ENCODE results near the gene PUM2. TPM values are rescaled to one million over a fixed set of nuclear protein-coding genes. Genes with fewer than 3 reads are reported as not detected.

PUM2 gene
- total and polyA plus RNA-seq, 12 donors: 12.4 to 79.1 (median 67.6) TPM

DNA sequence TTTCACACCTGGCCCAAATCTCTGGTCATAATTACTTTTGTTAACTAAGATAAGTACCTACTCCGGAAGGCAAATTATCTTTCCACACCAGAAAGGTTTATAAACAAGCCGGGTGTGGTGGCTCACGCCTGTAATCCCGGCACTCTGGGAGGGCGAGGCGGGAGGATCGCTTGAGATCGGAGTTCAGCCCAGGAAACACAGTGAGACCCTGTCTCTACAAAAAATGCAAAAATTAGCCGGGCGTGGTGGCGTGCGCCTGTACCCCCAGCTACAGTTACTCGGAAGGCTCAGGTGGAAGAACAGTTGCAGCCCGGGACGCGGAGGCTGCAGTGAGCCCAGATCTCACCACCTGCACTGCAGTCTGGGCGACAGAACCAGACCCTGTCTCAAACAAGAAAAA is 2.1 kb downstream of the PUM2 start:
- H3K27me3 ChIP-seq: no peaks in the 10 kb centered on the region
- TF ChIP-seq, protein P1, sequence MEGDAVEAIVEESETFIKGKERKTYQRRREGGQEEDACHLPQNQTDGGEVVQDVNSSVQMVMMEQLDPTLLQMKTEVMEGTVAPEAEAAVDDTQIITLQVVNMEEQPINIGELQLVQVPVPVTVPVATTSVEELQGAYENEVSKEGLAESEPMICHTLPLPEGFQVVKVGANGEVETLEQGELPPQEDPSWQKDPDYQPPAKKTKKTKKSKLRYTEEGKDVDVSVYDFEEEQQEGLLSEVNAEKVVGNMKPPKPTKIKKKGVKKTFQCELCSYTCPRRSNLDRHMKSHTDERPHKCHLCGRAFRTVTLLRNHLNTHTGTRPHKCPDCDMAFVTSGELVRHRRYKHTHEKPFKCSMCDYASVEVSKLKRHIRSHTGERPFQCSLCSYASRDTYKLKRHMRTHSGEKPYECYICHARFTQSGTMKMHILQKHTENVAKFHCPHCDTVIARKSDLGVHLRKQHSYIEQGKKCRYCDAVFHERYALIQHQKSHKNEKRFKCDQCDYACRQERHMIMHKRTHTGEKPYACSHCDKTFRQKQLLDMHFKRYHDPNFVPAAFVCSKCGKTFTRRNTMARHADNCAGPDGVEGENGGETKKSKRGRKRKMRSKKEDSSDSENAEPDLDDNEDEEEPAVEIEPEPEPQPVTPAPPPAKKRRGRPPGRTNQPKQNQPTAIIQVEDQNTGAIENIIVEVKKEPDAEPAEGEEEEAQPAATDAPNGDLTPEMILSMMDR (IDR thresholded peaks at IDR 0.05): no peak
- no peak overlapping the region for H3K27ac ChIP-seq
- peak overlapping the region in 7 of 10 donors; percentile 2 to 91 (median 87) for H3K4me3 ChIP-seq
- DNase-seq: no peak
- peaks cover 0 to 4% (median 0%) of the 10 kb centered on the region in 9 donors for H3K36me3 ChIP-seq
- no peaks in the 10 kb centered on the region for H3K9me3 ChIP-seq
- WGBS, 2 donors: 79 to 81% methylated on average over 17 of the region's 17 CpGs
- intact Hi-C loops (cut with DNase I): no loop called here
- ATAC-seq: no peak
- H3K4me1 ChIP-seq: peaks cover 9 to 69% (median 55%) of the 10 kb centered on the region in 9 donors

DNA sequence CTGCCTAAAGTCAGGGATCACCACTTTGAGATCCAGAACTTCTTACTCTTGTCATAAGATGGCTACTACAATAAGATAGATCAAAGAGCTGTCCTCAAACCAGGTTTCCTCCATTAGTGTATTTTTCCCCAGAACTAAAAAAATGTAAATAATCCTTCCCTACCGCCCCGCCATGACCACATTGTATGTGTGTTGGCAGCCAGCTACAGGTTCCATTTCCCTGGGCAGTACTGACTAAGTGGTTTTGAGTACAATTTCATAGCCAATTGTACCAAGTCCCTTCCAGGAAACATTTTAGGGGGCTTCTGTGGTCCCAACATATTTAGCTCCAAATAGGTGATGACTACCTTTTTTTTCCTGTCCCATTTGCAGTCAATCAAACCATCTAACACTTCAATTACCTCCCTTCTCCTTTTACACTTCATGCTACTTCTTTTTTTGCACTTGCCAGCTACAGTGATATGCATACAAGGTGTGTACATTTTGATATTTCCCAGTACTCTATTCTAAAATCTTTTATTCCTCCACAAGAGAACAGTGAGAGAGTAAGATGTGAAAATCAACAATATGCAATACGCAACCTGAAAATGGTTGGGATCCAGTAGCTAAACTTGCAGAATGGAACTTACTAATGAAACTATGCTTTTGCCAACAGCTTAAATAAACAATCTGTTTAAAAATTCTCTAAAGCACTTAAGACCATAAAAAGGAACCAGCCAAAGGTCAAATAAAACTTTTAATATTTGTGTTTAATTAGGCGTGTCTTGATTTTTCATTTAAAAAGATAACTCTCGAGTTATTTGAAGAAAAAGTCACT is 3.9 kb downstream of the PUM2 start:
- DNase-seq (no peak), ATAC-seq (no peak)
- Histone ChIP-seq H3K36me3 (peaks cover 0 to 4% (median 0%) of the 10 kb centered on the region in 9 donors), H3K27me3 (no peaks in the 10 kb centered on the region), H3K4me3 (no peak overlapping the region), H3K9me3 (no peaks in the 10 kb centered on the region), H3K27ac (no peak overlapping the region), H3K4me1 (peaks cover 9 to 74% (median 51%) of the 10 kb centered on the region in 9 donors)
- WGBS, 2 donors: 81 to 88% methylated on average over 5 of the region's 5 CpGs
- intact Hi-C loops (cut with DNase I): no loop called here
- TF ChIP-seq, protein P1 (IDR thresholded peaks at IDR 0.05): no peak

DNA sequence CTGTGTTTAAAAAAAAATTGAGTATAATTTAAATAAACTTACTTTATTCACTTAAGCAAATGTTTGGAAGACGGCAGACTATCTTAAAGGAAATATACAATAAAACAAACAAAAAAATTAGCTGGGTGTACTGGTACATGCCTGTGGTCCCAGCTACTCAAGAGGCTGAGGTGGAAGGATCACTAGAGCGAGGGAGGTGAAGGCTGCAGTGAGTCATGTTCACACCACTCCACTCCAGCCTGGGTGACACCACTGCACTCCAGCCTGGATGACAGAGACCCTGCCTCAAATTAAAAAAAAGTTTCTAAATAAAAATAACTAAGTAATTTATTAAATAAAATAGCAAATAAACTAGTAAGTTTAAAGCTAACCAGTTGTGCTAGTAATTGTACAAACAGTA is 7.5 kb downstream of the PUM2 start:
- Histone ChIP-seq H3K9me3 (no peaks in the 10 kb centered on the region), H3K4me3 (no peak overlapping the region), H3K27me3 (no peaks in the 10 kb centered on the region), H3K4me1 (peaks cover 4 to 78% (median 57%) of the 10 kb centered on the region in 9 donors), H3K36me3 (peaks cover 0 to 4% (median 0%) of the 10 kb centered on the region in 9 donors), H3K27ac (no peak overlapping the region)
- TF ChIP-seq, protein P1 (IDR thresholded peaks at IDR 0.05): no peak
- 93% methylated on average over 2 of the region's 2 CpGs for WGBS, 2 donors
- intact Hi-C loops (cut with DNase I): no loop called here
- no peak for ATAC-seq
- DNase-seq: no peak

DNA sequence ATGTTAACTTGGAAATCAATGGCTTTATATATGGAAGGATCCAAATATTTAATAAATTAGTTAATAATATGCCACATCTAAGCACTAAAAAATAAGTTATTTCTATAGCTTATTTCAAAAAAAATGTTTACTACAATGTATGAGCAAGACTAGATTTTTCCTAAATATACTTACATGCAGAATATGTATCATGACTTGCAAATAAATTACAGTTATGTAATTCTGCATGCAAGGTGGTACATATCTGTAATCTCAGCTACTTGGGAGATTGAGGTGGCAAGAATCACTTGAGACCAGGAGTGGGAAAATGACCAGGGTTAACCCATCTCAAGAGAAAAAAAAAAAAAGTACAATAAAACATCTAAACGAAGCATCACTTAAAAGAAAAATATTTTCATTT is 11.6 kb downstream of the PUM2 start:
- H3K36me3 ChIP-seq: no peaks in the 10 kb centered on the region
- ATAC-seq: no peak
- TF ChIP-seq, protein P1 (IDR thresholded peaks at IDR 0.05): no peak
- no peak overlapping the region for H3K27ac ChIP-seq
- H3K4me1 ChIP-seq: peaks cover 0 to 77% (median 66%) of the 10 kb centered on the region in 9 donors
- H3K27me3 ChIP-seq: no peaks in the 10 kb centered on the region
- 58 to 61% methylated on average over 1 of the region's 1 CpG for WGBS, 2 donors
- no peak for DNase-seq
- H3K9me3 ChIP-seq: no peaks in the 10 kb centered on the region
- intact Hi-C loops (cut with DNase I): loop anchor here in 1 of 10 donors (10.0 kb wide), 1 partner anchor 204 kb away; no protein-coding TSS in a partner anchor
- no peak overlapping the region for H3K4me3 ChIP-seq
